ENCODE data around the gene TUBB6.

The TUBB6 gene

GRCh38 chr18:12336171-12336613 is 28.2 kb downstream of the TUBB6 start:
- POLR2A ChIA-PET, result interaction anchor here (0.7 kb wide), 1 partner anchor 13 kb away, joined by 3 read pairs; no protein-coding TSS in a partner anchor
- 78% methylated on average over 2 of the region's 2 CpGs for WGBS (ENCODE audit: insufficient coverage)
- CTCF ChIA-PET, result interaction anchor here (1.1 kb wide), 1 partner anchor 18 kb away, joined by 3 read pairs; no protein-coding TSS in a partner anchor

GRCh38 chr18:12336887-12337286 is 28.8 kb downstream of the TUBB6 start:
- DNase-seq, result no peak
- Histone ChIP-seq H3K9me3 (ENCODE audit: control extremely low read depth in 1 of 5, control insufficient read depth in 4 of 5, insufficient read depth in 2 of 5, low read depth in 1 of 5, low read length in 4 of 5) (no peaks in the 10 kb centered on the region), H3K4me1 (ENCODE audit: control extremely low read depth in 1 of 4, control insufficient read depth in 4 of 4, insufficient read depth in 4 of 4, low read length in 3 of 4) (no peaks in the 10 kb centered on the region), H3K27ac (ENCODE audit: insufficient read depth in 1 of 2, low read depth in 1 of 2, low read length in 2 of 2, poor library complexity in 1 of 2, severe bottlenecking in 2 of 2) (no peak overlapping the region), H3K4me3 (ENCODE audit: control insufficient read depth in 1 of 7, extremely low read depth in 1 of 7, insufficient read depth in 4 of 7, low read depth in 2 of 7, low read length in 6 of 7) (no peak overlapping the region), H3K27me3 (replicated peaks in 2 of 5; ENCODE audit: control insufficient read depth in 4 of 5, insufficient read depth in 5 of 5, low read length in 4 of 5) (no peaks in the 10 kb centered on the region), H3K36me3 (ENCODE audit: control insufficient read depth in 4 of 4, insufficient read depth in 4 of 4, low read length in 3 of 4) (peaks cover 21 to 64% (median 41%) of the 10 kb centered on the region in 4 experiments)
- POLR2A ChIA-PET, result no interaction called here
- CTCF ChIA-PET, result interaction anchor here (0.9 kb wide), 1 partner anchor 15 kb away, joined by 3 read pairs; no protein-coding TSS in a partner anchor
- WGBS (ENCODE audit: insufficient coverage), result 95% methylated on average over 4 of the region's 6 CpGs

More at GRCh38 chr18:12336171-12336613, 28.2 kb downstream of the TUBB6 start:
- Histone ChIP-seq H3K27ac (ENCODE audit: insufficient read depth in 1 of 2, low read depth in 1 of 2, low read length in 2 of 2, poor library complexity in 1 of 2, severe bottlenecking in 2 of 2) (no peak overlapping the region), H3K4me1 (ENCODE audit: control extremely low read depth in 1 of 4, control insufficient read depth in 4 of 4, insufficient read depth in 4 of 4, low read length in 3 of 4) (no peaks in the 10 kb centered on the region), H3K27me3 (replicated peaks in 2 of 5; ENCODE audit: control insufficient read depth in 4 of 5, insufficient read depth in 5 of 5, low read length in 4 of 5) (no peaks in the 10 kb centered on the region), H3K4me3 (ENCODE audit: control insufficient read depth in 1 of 7, extremely low read depth in 1 of 7, insufficient read depth in 4 of 7, low read depth in 2 of 7, low read length in 6 of 7) (no peak overlapping the region), H3K36me3 (ENCODE audit: control insufficient read depth in 4 of 4, insufficient read depth in 4 of 4, low read length in 3 of 4) (peaks cover 22 to 58% (median 39%) of the 10 kb centered on the region in 4 experiments), H3K9me3 (ENCODE audit: control extremely low read depth in 1 of 5, control insufficient read depth in 4 of 5, insufficient read depth in 2 of 5, low read depth in 1 of 5, low read length in 4 of 5) (no peaks in the 10 kb centered on the region)
- DNase-seq, result no peak

- H3K4me3 ChIP-seq (ENCODE audit: control insufficient read depth in 1 of 7, extremely low read depth in 1 of 7, insufficient read depth in 4 of 7, low read depth in 2 of 7, low read length in 6 of 7), result no peak overlapping the region
- no peak for DNase-seq
- 100% methylated on average over 2 of the region's 2 CpGs for WGBS (ENCODE audit: insufficient coverage)
- H3K27ac ChIP-seq (ENCODE audit: insufficient read depth in 1 of 2, low read depth in 1 of 2, low read length in 2 of 2, poor library complexity in 1 of 2, severe bottlenecking in 2 of 2), result no peak overlapping the region
- H3K36me3 ChIP-seq (ENCODE audit: control insufficient read depth in 4 of 4, insufficient read depth in 4 of 4, low read length in 3 of 4), result peaks cover 29 to 78% (median 49%) of the 10 kb centered on the region in 4 experiments
- no peaks in the 10 kb centered on the region for H3K27me3 ChIP-seq (replicated peaks in 2 of 5; ENCODE audit: control insufficient read depth in 4 of 5, insufficient read depth in 5 of 5, low read length in 4 of 5)
- POLR2A ChIA-PET, result no interaction called here
- CTCF ChIA-PET, result interaction anchor here (1.3 kb wide), 1 partner anchor 18 kb away, joined by 3 read pairs; no protein-coding TSS in a partner anchor
- H3K9me3 ChIP-seq (ENCODE audit: control extremely low read depth in 1 of 5, control insufficient read depth in 4 of 5, insufficient read depth in 2 of 5, low read depth in 1 of 5, low read length in 4 of 5), result no peaks in the 10 kb centered on the region
- no peaks in the 10 kb centered on the region for H3K4me1 ChIP-seq (ENCODE audit: control extremely low read depth in 1 of 4, control insufficient read depth in 4 of 4, insufficient read depth in 4 of 4, low read length in 3 of 4)
Observed at GRCh38 chr18:12338382-12338781, 30.3 kb downstream of the TUBB6 start.

- Histone ChIP-seq H3K27ac (ENCODE audit: insufficient read depth in 1 of 2, low read depth in 1 of 2, low read length in 2 of 2, poor library complexity in 1 of 2, severe bottlenecking in 2 of 2) (no peak overlapping the region), H3K4me1 (ENCODE audit: control extremely low read depth in 1 of 4, control insufficient read depth in 4 of 4, insufficient read depth in 4 of 4, low read length in 3 of 4) (no peaks in the 10 kb centered on the region), H3K27me3 (replicated peaks in 2 of 5; ENCODE audit: control insufficient read depth in 4 of 5, insufficient read depth in 5 of 5, low read length in 4 of 5) (no peaks in the 10 kb centered on the region), H3K36me3 (ENCODE audit: control insufficient read depth in 4 of 4, insufficient read depth in 4 of 4, low read length in 3 of 4) (peaks cover 10 to 76% (median 53%) of the 10 kb centered on the region in 4 experiments), H3K4me3 (ENCODE audit: control insufficient read depth in 1 of 7, extremely low read depth in 1 of 7, insufficient read depth in 4 of 7, low read depth in 2 of 7, low read length in 6 of 7) (no peak overlapping the region), H3K9me3 (ENCODE audit: control extremely low read depth in 1 of 5, control insufficient read depth in 4 of 5, insufficient read depth in 2 of 5, low read depth in 1 of 5, low read length in 4 of 5) (no peaks in the 10 kb centered on the region)
- ChIA-PET CTCF (no interaction called here), POLR2A (no interaction called here)
- DNase-seq, result no peak
- WGBS (ENCODE audit: insufficient coverage), result 94% methylated on average over 2 of the region's 5 CpGs
Observed at GRCh38 chr18:12340945-12341660, 33.1 kb downstream of the TUBB6 start.

- WGBS (ENCODE audit: insufficient coverage), result 100% methylated on average over 1 of the region's 4 CpGs
- ChIA-PET POLR2A (no interaction called here), CTCF (interaction anchor here (1.3 kb wide), 1 partner anchor 14 kb away, joined by 4 read pairs; no protein-coding TSS in a partner anchor)
- no peak for DNase-seq
- H3K9me3 ChIP-seq (ENCODE audit: control extremely low read depth in 1 of 5, control insufficient read depth in 4 of 5, insufficient read depth in 2 of 5, low read depth in 1 of 5, low read length in 4 of 5), result no peaks in the 10 kb centered on the region
- no peaks in the 10 kb centered on the region for H3K4me1 ChIP-seq (ENCODE audit: control extremely low read depth in 1 of 4, control insufficient read depth in 4 of 4, insufficient read depth in 4 of 4, low read length in 3 of 4)
- H3K36me3 ChIP-seq (ENCODE audit: control insufficient read depth in 4 of 4, insufficient read depth in 4 of 4, low read length in 3 of 4), result peaks cover 6 to 73% (median 54%) of the 10 kb centered on the region in 4 experiments
- no peak overlapping the region for H3K4me3 ChIP-seq (ENCODE audit: control insufficient read depth in 1 of 7, extremely low read depth in 1 of 7, insufficient read depth in 4 of 7, low read depth in 2 of 7, low read length in 6 of 7)
- H3K27me3 ChIP-seq (replicated peaks in 2 of 5; ENCODE audit: control insufficient read depth in 4 of 5, insufficient read depth in 5 of 5, low read length in 4 of 5), result no peaks in the 10 kb centered on the region
- no peak overlapping the region for H3K27ac ChIP-seq (ENCODE audit: insufficient read depth in 1 of 2, low read depth in 1 of 2, low read length in 2 of 2, poor library complexity in 1 of 2, severe bottlenecking in 2 of 2)
Observed at GRCh38 chr18:12342661-12343060, 34.6 kb downstream of the TUBB6 start.

- Histone ChIP-seq H3K27ac (ENCODE audit: insufficient read depth in 1 of 2, low read depth in 1 of 2, low read length in 2 of 2, poor library complexity in 1 of 2, severe bottlenecking in 2 of 2) (no peak overlapping the region), H3K4me3 (ENCODE audit: control insufficient read depth in 1 of 7, extremely low read depth in 1 of 7, insufficient read depth in 4 of 7, low read depth in 2 of 7, low read length in 6 of 7) (no peak overlapping the region), H3K27me3 (replicated peaks in 2 of 5; ENCODE audit: control insufficient read depth in 4 of 5, insufficient read depth in 5 of 5, low read length in 4 of 5) (no peaks in the 10 kb centered on the region), H3K4me1 (ENCODE audit: control extremely low read depth in 1 of 4, control insufficient read depth in 4 of 4, insufficient read depth in 4 of 4, low read length in 3 of 4) (no peaks in the 10 kb centered on the region), H3K9me3 (ENCODE audit: control extremely low read depth in 1 of 5, control insufficient read depth in 4 of 5, insufficient read depth in 2 of 5, low read depth in 1 of 5, low read length in 4 of 5) (no peaks in the 10 kb centered on the region), H3K36me3 (ENCODE audit: control insufficient read depth in 4 of 4, insufficient read depth in 4 of 4, low read length in 3 of 4) (peaks cover 6 to 89% (median 63%) of the 10 kb centered on the region in 4 experiments)
- POLR2A ChIA-PET, result no interaction called here
- CTCF ChIA-PET, result interaction anchor here (1.0 kb wide), 2 partner anchors 16 to 17 kb away, joined by 3 read pairs; no protein-coding TSS in a partner anchor
- 90% methylated on average over 13 of the region's 13 CpGs for WGBS (ENCODE audit: insufficient coverage)
- DNase-seq, result no peak
Observed at GRCh38 chr18:12345491-12346239, 37.6 kb downstream of the TUBB6 start.

- Histone ChIP-seq H3K4me3 (ENCODE audit: control insufficient read depth in 1 of 7, extremely low read depth in 1 of 7, insufficient read depth in 4 of 7, low read depth in 2 of 7, low read length in 6 of 7) (no peak overlapping the region), H3K36me3 (ENCODE audit: control insufficient read depth in 4 of 4, insufficient read depth in 4 of 4, low read length in 3 of 4) (peaks cover 9 to 90% (median 63%) of the 10 kb centered on the region in 4 experiments), H3K4me1 (ENCODE audit: control extremely low read depth in 1 of 4, control insufficient read depth in 4 of 4, insufficient read depth in 4 of 4, low read length in 3 of 4) (no peaks in the 10 kb centered on the region), H3K27me3 (replicated peaks in 2 of 5; ENCODE audit: control insufficient read depth in 4 of 5, insufficient read depth in 5 of 5, low read length in 4 of 5) (no peaks in the 10 kb centered on the region), H3K27ac (ENCODE audit: insufficient read depth in 1 of 2, low read depth in 1 of 2, low read length in 2 of 2, poor library complexity in 1 of 2, severe bottlenecking in 2 of 2) (no peak overlapping the region), H3K9me3 (ENCODE audit: control extremely low read depth in 1 of 5, control insufficient read depth in 4 of 5, insufficient read depth in 2 of 5, low read depth in 1 of 5, low read length in 4 of 5) (no peaks in the 10 kb centered on the region)
- WGBS (ENCODE audit: insufficient coverage), result 98% methylated on average over 7 of the region's 7 CpGs
- ChIA-PET POLR2A (no interaction called here), CTCF (no interaction called here)
- DNase-seq, result no peak
Observed at GRCh38 chr18:12346240-12346565, 38.2 kb downstream of the TUBB6 start.
